NCI-H1694 (cell line): ENCODE measurements around the gene TMIGD2.
"Not testable (repeated sequence)": the region's sequence is repeated elsewhere in the genome, so short reads cannot be mapped to it uniquely, and the experiment has no call there.

ENCODE experiments used
- DNase-seq: peaks from one replicate; lab custom pipeline; 2025; lab: John Stamatoyannopoulos, UW

The TMIGD2 gene

GRCh38 chr19:4297901-4298809 is 4.0 kb downstream of the TMIGD2 start:
- DNase-seq = no peak

- DNase-seq = peak; percentile 95
Measured at GRCh38 chr19:4295972-4296771, 6.0 kb downstream of the TMIGD2 start.

- no peak for DNase-seq
Measured at GRCh38 chr19:4294389-4294788, 7.8 kb downstream of the TMIGD2 start.

GRCh38 chr19:4292515-4292914 is 9.7 kb downstream of the TMIGD2 start:
- no peak for DNase-seq

GRCh38 chr19:4291184-4291732 is 10.9 kb downstream of the TMIGD2 start:
- no peak for DNase-seq

GRCh38 chr19:4288091-4288777 is 14.0 kb downstream of the TMIGD2 start:
- DNase-seq = no peak

GRCh38 chr19:4286141-4286540 is 16.0 kb downstream of the TMIGD2 start:
- DNase-seq = not testable (repeated sequence)

- no peak for DNase-seq
Measured at GRCh38 chr19:4284974-4285373, 17.2 kb downstream of the TMIGD2 start.

GRCh38 chr19:4284176-4284958 is 17.8 kb downstream of the TMIGD2 start:
- no peak for DNase-seq

- DNase-seq = no peak
Measured at GRCh38 chr19:4279530-4280422, 22.4 kb downstream of the TMIGD2 start.

- no peak for DNase-seq
Measured at GRCh38 chr19:4279267-4279529, 23.0 kb downstream of the TMIGD2 start.

- no peak for DNase-seq
Measured at GRCh38 chr19:4278419-4279266, 23.5 kb downstream of the TMIGD2 start, which contains the start of gene SHD. Gene SHD, plus strand, starts transcription at chr19:4279266. Its CDS starts 798 bp downstream, at chr19:4280064.

- DNase-seq = no peak
Measured at GRCh38 chr19:4278010-4278409, 24.2 kb downstream of the TMIGD2 start.

- DNase-seq = no peak
Measured at GRCh38 chr19:4277191-4277696, 24.9 kb downstream of the TMIGD2 start.

- DNase-seq = not testable (repeated sequence)
Measured at GRCh38 chr19:4274321-4274686, 27.9 kb downstream of the TMIGD2 start.

- DNase-seq = no peak
Measured at GRCh38 chr19:4272894-4273293, 29.3 kb downstream of the TMIGD2 start.

- no peak for DNase-seq
Measured at GRCh38 chr19:4268816-4269430, 33.3 kb downstream of the TMIGD2 start.

- no peak for DNase-seq
Measured at GRCh38 chr19:4267901-4268815, 34.0 kb downstream of the TMIGD2 start.
